A549 (cell line): ENCODE data around the gene ITPRIP. TPM values are rescaled to one million over a fixed set of nuclear protein-coding genes. Genes with fewer than 3 reads are reported as not detected.

Experiments
- ATAC-seq, 2 experiments: fragments of 200-7000 bp in 1 of 2; fragments of >200 bp in 1 of 2; cut with Nextera tagmentation in 1 of 2; cut with Tn5 transposase in 1 of 2; 3 replicates each; pipeline versions ENCODE4 v1.8.0 to v1.9.1; 2018 to 2020; ENCODE audit warnings: mild to moderate bottlenecking in 1 of 2, moderate library complexity in 1 of 2
- CTCF ChIA-PET: fragments of 300-600 bp; sonication (Branson Sonifier 250); formaldehyde crosslinking; extraction: SDS; loops from one replicate; lab custom pipeline; 2021; ENCODE audit warnings: antibody characterized with exemption, inconsistent platforms; lab: Yijun Ruan, JAX
- POLR2A ChIA-PET: fragments of 350-600 bp; formaldehyde crosslinking; extraction: SDS; loops from one replicate; lab custom pipeline; 2021; ENCODE audit warnings: antibody characterized with exemption, inconsistent platforms; lab: Yijun Ruan, JAX
- DNase-seq, 2 experiments: peaks; one replicate each; pipeline versions ENCODE4 v3.0.0 to v3.0.0-alpha.2; 2011 to 2016; ENCODE audit warnings: low read depth in 1 of 2, low spot score in 1 of 2
- FAIRE-seq: peaks from 2 replicates; lab custom pipeline; 2011; peaks lifted over from hg19 to GRCh38; lab: Jason Lieb, UNC
- H3K27ac ChIP-seq, 2 experiments: fragments of >200 bp; sonication (Bioruptor Twin); formaldehyde crosslinking; 3 replicates each; pipeline ENCODE4 v1.5.1; 2016 to 2017
- H3K4me1 ChIP-seq: fragments of >200 bp; sonication (Bioruptor Twin); formaldehyde crosslinking; 3 replicates; pipeline ENCODE4 v1.6.1; 2016
- H3K4me2 ChIP-seq: fragments of >200 bp; sonication (Bioruptor Twin); formaldehyde crosslinking; 3 replicates; pipeline ENCODE4 v1.6.1; 2016
- H3K4me3 ChIP-seq: fragments of >200 bp; sonication (Bioruptor Twin); formaldehyde crosslinking; 3 replicates; pipeline ENCODE4 v1.5.1; 2016
- H3K9me3 ChIP-seq: fragments of >200 bp; sonication (Bioruptor Twin); formaldehyde crosslinking; 3 replicates; pipeline ENCODE4 v1.6.1; 2016
- CEBPB ChIP-seq, 2 experiments: fragments of >200 bp in 1 of 2; sonication (Bioruptor Twin) in 1 of 2; formaldehyde crosslinking in 1 of 2; IDR thresholded peaks; 2 replicates each; pipeline ENCODE4 v1.6.1; 2012 to 2016
- EP300 ChIP-seq, 2 experiments: fragments of >200 bp; sonication (Bioruptor Twin); formaldehyde crosslinking; IDR thresholded peaks; 2 replicates in 1 of 2; 3 replicates in 1 of 2; pipeline ENCODE4 v1.6.1; 2016 to 2017
- FOSL2 ChIP-seq, 2 experiments: fragments of 450-650 bp in 1 of 2; fragments of >200 bp in 1 of 2; sonication (Bioruptor Twin) in 1 of 2; formaldehyde crosslinking; IDR thresholded peaks; 2 replicates each; pipeline versions ENCODE4 v1.5.0 to v1.6.1; 2016 to 2020; ENCODE audit warnings: mild to moderate bottlenecking in 1 of 2, moderate library complexity in 1 of 2
- GATA3 ChIP-seq: IDR thresholded peaks from 2 replicates; pipeline ENCODE4 v1.6.1; 2012; ENCODE audit warnings: borderline replicate concordance
- HOXB13 ChIP-seq: fragments of 250-450 bp; sonication (Bioruptor Pico); IDR thresholded peaks from 2 replicates; pipeline ENCODE4 v1.5.0; 2020; ENCODE audit warnings: low read depth, mild to moderate bottlenecking, moderate library complexity
- HOXB5 ChIP-seq: fragments of 250-450 bp; sonication (Bioruptor Pico); IDR thresholded peaks from 2 replicates; pipeline ENCODE4 v1.5.0; 2020; ENCODE audit warnings: mild to moderate bottlenecking, moderate library complexity
- JUN ChIP-seq, 2 experiments: fragments of >200 bp; sonication (Bioruptor Twin); formaldehyde crosslinking; IDR thresholded peaks; 2 replicates in 1 of 2; 3 replicates in 1 of 2; pipeline ENCODE4 v1.6.1; 2016 to 2017
- JUNB ChIP-seq: fragments of >200 bp; sonication (Bioruptor Twin); formaldehyde crosslinking; IDR thresholded peaks from 2 replicates; pipeline ENCODE4 v1.6.1; 2016
- MAZ ChIP-seq: fragments of 150-350 bp; IDR thresholded peaks from 2 replicates; pipeline ENCODE4 v1.6.1; 2014; ENCODE audit warnings: antibody characterized with exemption, low read depth, low read length, borderline replicate concordance
- NFE2L2 ChIP-seq: fragments of 150-350 bp; conservative IDR thresholded peaks from 2 replicates; pipeline ENCODE4 v1.6.1; 2014; ENCODE audit warnings: low read length
- POLR2A ChIP-seq: IDR thresholded peaks from 2 replicates; pipeline ENCODE4 v1.6.1; 2012; ENCODE audit warnings: mild to moderate bottlenecking, low read length
- RARB ChIP-seq: fragments of 250-450 bp; sonication (Bioruptor Pico); IDR thresholded peaks from 2 replicates; pipeline ENCODE4 v1.8.0; 2021; ENCODE audit warnings: mild to moderate bottlenecking, moderate library complexity
- TP53 ChIP-seq: fragments of 250-450 bp; sonication (Bioruptor Pico); IDR thresholded peaks from 2 replicates; pipeline ENCODE4 v1.5.0; 2021; ENCODE audit warnings: mild to moderate bottlenecking, moderate library complexity
- WGBS: methylation state at CpG from one replicate; pipeline ENCODE4 v1.1.6; 2017; ENCODE audit errors: missing lambda C conversion rate; 5-methylcytosine and 5-hydroxymethylcytosine counted together
- polyA plus RNA-seq, 4 experiments: library from polyadenylated mRNA; depleted of rRNA in 3 of 4; stranded (reverse); fragments of >200 nt; fragmentation: RNase III in 1 of 4; extraction: RNeasy Plus Mini Kit Qiagen cat#74134 plus additional on column Dnase treatment in 1 of 4; gene quantifications; 2 replicates in 3 of 4; 3 replicates in 1 of 4; pipeline ENCODE4 v1.2.3, GENCODE V29; 2011 to 2017
- TF ChIP-seq, protein P1 (sequence below): fragments of 450-650 bp; IDR thresholded peaks from 2 replicates; pipeline ENCODE4 v1.6.1; 2014; ENCODE audit warnings: antibody characterized with exemption
- TF ChIP-seq, protein P2 (sequence below): fragments of >200 bp; sonication (Bioruptor Twin); formaldehyde crosslinking; IDR thresholded peaks from 2 replicates; pipeline ENCODE4 v1.6.1; 2016
- TF ChIP-seq, protein P3 (sequence below): fragments of >200 bp; sonication (Bioruptor Twin); formaldehyde crosslinking; IDR thresholded peaks from 3 replicates; pipeline ENCODE4 v1.6.1; 2016

ITPRIP gene
- polyA plus RNA-seq, 2 of the 4 experiments (the other 2 are of a cell fraction) = 14.8 to 21.0 TPM

DNA sequence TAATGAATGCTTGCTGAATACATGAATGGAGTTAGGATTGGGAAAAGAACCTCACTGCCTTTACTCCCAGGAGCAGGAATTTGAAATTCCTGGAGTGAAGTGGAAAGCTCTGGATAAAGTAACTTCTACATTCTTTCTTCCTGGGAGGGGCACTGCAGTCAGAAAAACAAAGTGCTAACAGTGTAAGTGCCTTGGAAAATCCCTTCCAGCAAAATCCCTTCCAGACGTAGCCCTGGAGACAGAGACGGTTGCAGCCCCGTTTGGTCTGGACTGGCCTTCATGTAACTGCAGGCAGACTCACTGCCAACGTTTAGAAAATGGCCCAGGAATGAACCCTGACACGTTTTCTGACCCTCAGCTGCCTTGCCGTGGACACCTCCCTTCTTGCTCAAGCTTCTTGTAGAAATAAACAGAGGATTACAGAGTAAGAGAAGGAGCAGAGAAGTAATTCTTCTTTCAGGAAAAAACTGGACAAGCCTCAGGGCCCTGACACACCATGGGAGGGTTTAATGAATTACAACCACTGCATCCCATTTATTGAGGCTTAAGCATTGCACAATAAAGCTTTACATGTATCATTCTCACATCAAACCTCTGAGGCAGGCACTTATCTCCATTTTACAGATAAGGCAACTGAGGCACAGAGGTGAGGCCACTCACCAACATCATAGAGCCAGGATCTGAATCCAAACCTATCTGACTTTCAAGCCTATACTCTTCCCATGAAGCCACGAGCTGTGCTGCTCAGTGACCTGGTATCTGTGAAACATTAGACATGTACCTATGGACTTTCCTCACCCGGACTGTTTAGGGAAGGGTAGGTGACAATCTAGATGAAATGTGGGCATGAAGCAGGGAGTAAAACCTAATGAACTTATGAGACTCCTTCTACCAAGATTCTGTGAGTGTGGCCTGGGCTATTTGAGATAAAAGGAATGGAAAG is 7.8 kb downstream of the ITPRIP start:
- Histone ChIP-seq H3K9me3 (no peaks in the 10 kb centered on the region), H3K27ac (peak overlapping the region; percentile 93 to 97), H3K4me1 (peaks cover 78% of the 10 kb centered on the region), H3K4me2 (peak overlapping the region; percentile 72), H3K4me3 (peak overlapping the region; percentile 14; the same call in 1 of the 3 replicates)
- FAIRE-seq (no peak), ATAC-seq (peak; percentile 15 to 59; a peak in 5 of 6 replicates), DNase-seq (peak in 1 of 2 experiments; percentile 76)
- TF ChIP-seq HOXB5 (CRISPR knock-in tag) (no peak), NFE2L2 (no peak), GATA3 (peak; percentile 47; the same call in 1 of the 2 replicates), EP300 (IDR thresholded peaks at IDR 0.05) (peak in 1 of 2 experiments; percentile 50; a peak in 1 of 5 replicates), CEBPB (IDR thresholded peaks at IDR 0.05) (peak; percentile 67 to 81), JUNB (no peak), FOSL2 (IDR thresholded peaks at IDR 0.05) (0 out of 2 replicates have a peak, but pooled peaks have one; percentile 22), FOSL2 (CRISPR knock-in tag; IDR thresholded peaks at IDR 0.05) (peak; percentile 31; the same call in 1 of the 2 replicates), JUN (IDR thresholded peaks at IDR 0.05) (no peak; a peak in 1 of 5 replicates), RARB (CRISPR knock-in tag) (peak; percentile 49; the same call in 1 of the 2 replicates)
- TF ChIP-seq, protein P1, sequence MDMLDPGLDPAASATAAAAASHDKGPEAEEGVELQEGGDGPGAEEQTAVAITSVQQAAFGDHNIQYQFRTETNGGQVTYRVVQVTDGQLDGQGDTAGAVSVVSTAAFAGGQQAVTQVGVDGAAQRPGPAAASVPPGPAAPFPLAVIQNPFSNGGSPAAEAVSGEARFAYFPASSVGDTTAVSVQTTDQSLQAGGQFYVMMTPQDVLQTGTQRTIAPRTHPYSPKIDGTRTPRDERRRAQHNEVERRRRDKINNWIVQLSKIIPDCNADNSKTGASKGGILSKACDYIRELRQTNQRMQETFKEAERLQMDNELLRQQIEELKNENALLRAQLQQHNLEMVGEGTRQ = no peak
- TF ChIP-seq, protein P2, sequence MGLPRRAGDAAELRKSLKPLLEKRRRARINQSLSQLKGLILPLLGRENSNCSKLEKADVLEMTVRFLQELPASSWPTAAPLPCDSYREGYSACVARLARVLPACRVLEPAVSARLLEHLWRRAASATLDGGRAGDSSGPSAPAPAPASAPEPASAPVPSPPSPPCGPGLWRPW = no peak
- POLR2A ChIA-PET = interaction anchor here (1.6 to 2.1 kb wide), 2 partner anchors 8 to 25 kb away, joined by 3 to 17 read pairs; partner anchors contain the start of gene ITPRIP
- 4% methylated on average over 8 of the region's 8 CpGs for WGBS
- CTCF ChIA-PET = interaction anchor here (0.9 to 5.9 kb wide), 9 partner anchors 9 to 41 kb away, joined by 3 to 45 read pairs (median 4); partner anchors contain the start of genes CFAP58 and ITPRIP

DNA sequence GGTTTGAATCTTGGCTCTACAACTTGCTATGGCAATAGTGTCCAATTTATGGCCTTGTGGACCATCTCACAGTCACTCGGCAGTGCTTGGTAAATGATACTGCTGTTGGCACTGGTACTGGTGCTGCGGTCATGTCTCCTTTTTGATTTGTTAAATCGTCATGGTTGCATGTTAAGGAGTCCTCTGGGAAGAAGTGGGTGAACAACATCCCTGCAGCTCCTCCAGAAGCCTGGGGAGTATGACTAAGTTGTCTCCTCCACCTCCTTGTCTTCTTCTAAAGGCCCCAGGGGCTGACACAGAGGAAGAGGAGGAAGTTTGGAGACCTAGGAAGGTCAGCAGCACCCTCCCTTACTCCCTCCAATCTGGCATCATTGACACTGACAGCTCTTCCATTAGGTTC is 8.5 kb downstream of the ITPRIP start:
- TF ChIP-seq, protein P3, sequence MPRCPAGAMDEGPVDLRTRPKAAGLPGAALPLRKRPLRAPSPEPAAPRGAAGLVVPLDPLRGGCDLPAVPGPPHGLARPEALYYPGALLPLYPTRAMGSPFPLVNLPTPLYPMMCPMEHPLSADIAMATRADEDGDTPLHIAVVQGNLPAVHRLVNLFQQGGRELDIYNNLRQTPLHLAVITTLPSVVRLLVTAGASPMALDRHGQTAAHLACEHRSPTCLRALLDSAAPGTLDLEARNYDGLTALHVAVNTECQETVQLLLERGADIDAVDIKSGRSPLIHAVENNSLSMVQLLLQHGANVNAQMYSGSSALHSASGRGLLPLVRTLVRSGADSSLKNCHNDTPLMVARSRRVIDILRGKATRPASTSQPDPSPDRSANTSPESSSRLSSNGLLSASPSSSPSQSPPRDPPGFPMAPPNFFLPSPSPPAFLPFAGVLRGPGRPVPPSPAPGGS = no peak
- no peak for TF ChIP-seq POLR2A
- no peak for TF ChIP-seq TP53 (CRISPR knock-in tag)
- TF ChIP-seq RARB (CRISPR knock-in tag) = no peak
- no peak for TF ChIP-seq MAZ
- TF ChIP-seq HOXB13 (CRISPR knock-in tag) = no peak
- TF ChIP-seq, all 56 proteins: peak for 0
- ChIA-PET POLR2A (interaction anchor here (1.3 to 2.1 kb wide), 3 partner anchors 8 to 24 kb away, joined by 3 to 17 read pairs (median 4); partner anchors contain the start of genes CFAP58 and ITPRIP), CTCF (interaction anchor here (0.9 to 5.9 kb wide), 9 partner anchors 9 to 38 kb away, joined by 3 to 45 read pairs (median 4); partner anchors contain the start of genes CFAP58 and ITPRIP)
- FAIRE-seq = no peak
- Histone ChIP-seq H3K4me1 (peaks cover 77% of the 10 kb centered on the region), H3K27ac (peak overlapping the region; percentile 93 to 97), H3K4me3 (peak overlapping the region; percentile 14; the same call in 1 of the 3 replicates), H3K4me2 (peak overlapping the region; percentile 72), H3K9me3 (no peaks in the 10 kb centered on the region)
- peak in 1 of 2 experiments; percentile 48 for DNase-seq
- WGBS = 6% methylated on average over 3 of the region's 3 CpGs
- peak; percentile 41 to 51 for ATAC-seq
